Chondrocyte (in vitro differentiated cells): ENCODE measurements around the gene MISP. TPM values are rescaled to one million over a fixed set of nuclear protein-coding genes. Genes with fewer than 3 reads are reported as not detected.

ENCODE experiments used
- DNase-seq: peaks from one replicate; pipeline ENCODE4 v3.0.0; 2021; ENCODE audit warnings: mixed read lengths, low spot score
- H3K27ac Mint-ChIP-seq: one replicate; pipeline ENCODE4 v1.8.0; 2021; ENCODE audit warnings: mild to moderate bottlenecking, moderate library complexity, mixed read lengths; ENCODE audit not compliant: unreplicated experiment
- H3K27me3 Mint-ChIP-seq: 2 replicates; pipeline ENCODE4 v1.8.0; 2021; ENCODE audit warnings: low read depth, mixed read lengths
- H3K36me3 Mint-ChIP-seq: 2 replicates; pipeline ENCODE4 v1.8.0; 2021; ENCODE audit warnings: low read depth, mixed read lengths
- H3K4me1 Mint-ChIP-seq: 2 replicates; pipeline ENCODE4 v1.8.0; 2021; ENCODE audit warnings: low read depth, mild to moderate bottlenecking, mixed read lengths
- H3K4me3 Mint-ChIP-seq: one replicate; pipeline ENCODE4 v1.8.0; 2021; ENCODE audit warnings: mild to moderate bottlenecking, moderate library complexity, mixed read lengths; ENCODE audit not compliant: unreplicated experiment
- H3K9me3 Mint-ChIP-seq: 2 replicates; pipeline ENCODE4 v1.8.0; 2021; ENCODE audit warnings: low read depth, mixed read lengths
- total RNA-seq: library from RNA; stranded (reverse); gene quantifications from 3 replicates; pipeline ENCODE4 v1.2.1, GENCODE V29; 2021
- TF ChIP-seq, protein P1 (sequence below): fragments of 200-600 bp; sonication (generic); IDR thresholded peaks from 2 replicates; pipeline ENCODE4 v1.5.0; 2021; ENCODE audit warnings: antibody characterized with exemption, mild to moderate bottlenecking, moderate library complexity

The MISP gene
- total RNA-seq, 1 donor from 2014 or later = 1.5 TPM

DNA sequence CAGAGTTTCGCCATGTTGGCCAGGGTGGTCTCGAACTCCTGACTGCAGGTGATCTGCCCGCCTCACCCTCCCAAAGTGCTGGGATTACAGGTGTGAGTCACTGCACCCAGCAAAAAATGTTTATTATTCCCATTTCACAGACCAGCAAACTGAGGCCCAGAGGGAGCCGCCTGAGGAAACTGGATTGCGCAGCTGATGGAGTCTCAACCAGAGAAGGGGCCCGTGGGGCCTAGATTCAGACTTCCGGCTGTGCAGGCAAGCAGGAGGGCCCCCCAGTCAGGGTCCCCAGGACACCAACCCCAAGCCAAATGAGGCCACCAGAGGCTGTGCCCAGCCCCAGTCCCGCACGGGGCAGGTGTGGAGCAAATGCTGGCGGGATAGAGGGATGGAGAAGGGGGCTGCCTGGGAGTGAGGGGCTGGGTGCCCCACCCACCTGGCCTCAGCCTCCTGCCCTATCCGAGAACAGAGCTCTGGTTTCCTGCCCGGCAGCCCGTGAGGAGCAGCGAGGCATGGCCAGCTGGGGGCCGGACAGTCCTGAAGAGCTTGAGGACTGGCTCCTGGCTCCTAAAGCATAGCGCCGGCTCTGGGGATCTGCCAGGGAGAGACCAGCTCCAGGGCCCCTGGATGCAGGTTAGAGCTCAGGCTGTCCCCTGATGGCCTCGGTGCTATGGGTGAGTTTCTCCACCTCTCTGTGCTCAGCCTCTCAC lies 22.0 kb downstream of the MISP start:
- TF ChIP-seq, protein P1, sequence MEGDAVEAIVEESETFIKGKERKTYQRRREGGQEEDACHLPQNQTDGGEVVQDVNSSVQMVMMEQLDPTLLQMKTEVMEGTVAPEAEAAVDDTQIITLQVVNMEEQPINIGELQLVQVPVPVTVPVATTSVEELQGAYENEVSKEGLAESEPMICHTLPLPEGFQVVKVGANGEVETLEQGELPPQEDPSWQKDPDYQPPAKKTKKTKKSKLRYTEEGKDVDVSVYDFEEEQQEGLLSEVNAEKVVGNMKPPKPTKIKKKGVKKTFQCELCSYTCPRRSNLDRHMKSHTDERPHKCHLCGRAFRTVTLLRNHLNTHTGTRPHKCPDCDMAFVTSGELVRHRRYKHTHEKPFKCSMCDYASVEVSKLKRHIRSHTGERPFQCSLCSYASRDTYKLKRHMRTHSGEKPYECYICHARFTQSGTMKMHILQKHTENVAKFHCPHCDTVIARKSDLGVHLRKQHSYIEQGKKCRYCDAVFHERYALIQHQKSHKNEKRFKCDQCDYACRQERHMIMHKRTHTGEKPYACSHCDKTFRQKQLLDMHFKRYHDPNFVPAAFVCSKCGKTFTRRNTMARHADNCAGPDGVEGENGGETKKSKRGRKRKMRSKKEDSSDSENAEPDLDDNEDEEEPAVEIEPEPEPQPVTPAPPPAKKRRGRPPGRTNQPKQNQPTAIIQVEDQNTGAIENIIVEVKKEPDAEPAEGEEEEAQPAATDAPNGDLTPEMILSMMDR = no peak
- H3K27me3 Mint-ChIP-seq = no peaks in the 10 kb centered on the region
- no peaks in the 10 kb centered on the region for H3K36me3 Mint-ChIP-seq
- peaks cover 14% of the 10 kb centered on the region for H3K4me1 Mint-ChIP-seq
- H3K4me3 Mint-ChIP-seq = no peak overlapping the region
- H3K27ac Mint-ChIP-seq = no peak overlapping the region
- DNase-seq = no peak
- H3K9me3 Mint-ChIP-seq = no peaks in the 10 kb centered on the region

DNA sequence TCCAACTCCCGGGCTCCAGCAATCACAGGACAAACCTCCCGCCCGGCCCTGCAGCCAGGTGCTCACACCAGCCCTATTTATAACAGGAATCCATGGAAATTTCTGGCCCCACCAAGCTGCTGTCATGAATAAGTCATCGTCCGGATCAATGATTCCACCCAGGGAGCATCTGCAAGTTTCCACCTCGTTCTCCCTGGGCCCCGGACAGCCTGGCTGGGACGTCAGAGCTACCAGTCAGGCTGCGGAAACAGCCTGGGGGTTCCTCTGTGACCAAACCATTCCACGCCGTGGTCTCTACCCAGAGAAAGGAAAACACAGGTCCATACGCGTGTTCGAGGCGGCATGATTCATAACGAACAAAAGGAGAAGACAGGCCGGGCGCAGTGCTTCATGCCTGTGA lies 25.6 kb downstream of the MISP start:
- Mint-ChIP-seq H3K4me3 (no peak overlapping the region), H3K27me3 (no peaks in the 10 kb centered on the region), H3K27ac (no peak overlapping the region), H3K4me1 (peaks cover 9% of the 10 kb centered on the region), H3K36me3 (no peaks in the 10 kb centered on the region), H3K9me3 (no peaks in the 10 kb centered on the region)
- TF ChIP-seq, protein P1 = no peak
- DNase-seq = peak; percentile 80

DNA sequence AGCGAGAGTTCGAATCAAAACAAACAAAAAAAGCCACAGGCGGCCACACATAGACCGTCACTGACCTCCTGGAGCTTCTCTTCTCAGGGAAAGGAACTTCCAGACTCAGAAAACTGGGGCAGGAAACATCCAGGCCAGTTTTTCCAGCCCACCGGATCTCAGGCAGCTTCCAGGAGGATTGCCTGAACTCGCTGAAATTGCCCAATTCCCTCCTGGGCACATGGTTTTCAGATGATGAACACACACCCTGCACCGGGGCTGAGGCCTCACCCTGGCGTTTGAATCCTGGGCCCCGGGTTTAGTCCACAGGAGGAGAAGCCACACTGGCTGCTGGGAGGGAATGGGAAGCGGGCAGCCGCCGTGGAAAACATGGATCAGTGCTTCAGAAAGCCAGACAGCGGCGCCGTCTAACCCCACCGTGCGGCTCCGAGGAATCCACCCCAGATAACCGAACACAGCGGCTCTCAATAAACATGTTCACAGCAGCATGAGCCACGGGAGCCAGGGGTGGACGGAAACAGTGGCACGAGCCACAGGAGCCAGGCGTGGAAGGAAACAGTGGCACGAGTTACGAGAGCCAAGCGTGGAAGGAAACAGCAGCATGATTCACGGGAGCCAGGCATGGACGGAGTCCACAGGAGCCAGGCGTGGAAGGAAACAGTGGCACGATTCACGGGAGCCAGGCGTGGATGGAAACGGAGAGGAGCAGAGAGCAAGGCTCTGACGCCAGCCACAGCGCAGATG lies 28.2 kb downstream of the MISP start:
- DNase-seq = peak; percentile 82
- Mint-ChIP-seq H3K36me3 (no peaks in the 10 kb centered on the region), H3K4me3 (peak overlapping the region; percentile 49), H3K4me1 (peaks cover 28% of the 10 kb centered on the region), H3K27ac (peak overlapping the region; percentile 97), H3K27me3 (no peaks in the 10 kb centered on the region), H3K9me3 (no peaks in the 10 kb centered on the region)
- TF ChIP-seq, protein P1 = no peak

DNA sequence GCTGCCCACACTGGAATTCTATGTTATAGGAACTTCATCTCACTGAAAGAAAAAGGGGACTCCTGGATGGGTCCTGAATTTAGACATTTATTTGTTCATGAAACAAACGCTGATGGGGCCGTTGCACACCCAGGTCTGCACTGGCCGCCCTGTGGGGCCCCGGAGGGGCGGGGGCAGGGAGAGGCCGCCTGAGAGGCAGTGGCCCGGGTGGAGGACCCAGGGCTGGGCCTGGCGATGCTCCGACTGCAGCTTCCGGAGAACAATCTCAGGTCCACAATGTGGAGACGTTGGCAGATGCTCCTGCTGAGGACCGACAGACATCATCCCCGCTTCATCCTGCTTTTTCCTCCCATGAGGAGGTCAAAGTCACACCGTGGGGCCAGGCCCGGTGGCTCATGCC lies 30.0 kb downstream of the MISP start:
- peak; percentile 59 for DNase-seq
- no peaks in the 10 kb centered on the region for H3K9me3 Mint-ChIP-seq
- no peaks in the 10 kb centered on the region for H3K27me3 Mint-ChIP-seq
- H3K27ac Mint-ChIP-seq = peak overlapping the region; percentile 41
- TF ChIP-seq, protein P1 = no peak
- H3K4me1 Mint-ChIP-seq = peaks cover 33% of the 10 kb centered on the region
- H3K36me3 Mint-ChIP-seq = no peaks in the 10 kb centered on the region
- H3K4me3 Mint-ChIP-seq = no peak overlapping the region

DNA sequence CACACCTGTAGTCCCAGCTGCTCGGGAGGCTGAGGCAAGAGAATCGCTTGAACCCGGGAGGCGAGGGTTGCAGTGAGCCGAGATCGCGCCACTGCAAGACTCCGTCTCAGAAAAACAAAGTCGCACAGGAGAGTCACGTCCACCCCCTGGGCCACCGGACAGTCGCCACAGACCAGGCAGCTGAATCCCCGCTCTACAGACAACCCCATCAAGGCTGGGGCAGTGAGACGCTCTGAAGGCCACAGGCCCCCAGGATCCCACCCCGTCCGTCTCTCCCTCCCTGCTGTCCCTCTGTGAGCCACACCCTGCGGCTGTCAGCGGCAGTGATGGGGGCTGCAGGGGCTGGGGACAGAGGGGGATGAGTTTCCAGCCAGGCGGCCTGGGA lies 30.9 kb downstream of the MISP start:
- H3K36me3 Mint-ChIP-seq = no peaks in the 10 kb centered on the region
- TF ChIP-seq, protein P1 = no peak
- H3K9me3 Mint-ChIP-seq = no peaks in the 10 kb centered on the region
- H3K27me3 Mint-ChIP-seq = no peaks in the 10 kb centered on the region
- peak overlapping the region; percentile 92 for H3K27ac Mint-ChIP-seq
- peaks cover 33% of the 10 kb centered on the region for H3K4me1 Mint-ChIP-seq
- H3K4me3 Mint-ChIP-seq = peak overlapping the region; percentile 76
- DNase-seq = peak; percentile 78
